Trophoblast cell (in vitro differentiated cells and primary cell): ENCODE data around the gene ZBTB16.

Source experiments
- DNase-seq, 2 donors: peaks; one replicate each; pipeline ENCODE4 v3.0.0-alpha.2; 2016
- H2AFZ ChIP-seq: 2 replicates; pipeline ENCODE4 v1.6.1; 2013; ENCODE audit warnings: low read length, moderate library complexity, mild to moderate bottlenecking; ENCODE audit not compliant: insufficient read depth, poor library complexity
- H2AK5ac ChIP-seq: 2 replicates; pipeline ENCODE4 v1.6.1; 2013; ENCODE audit warnings: mild to moderate bottlenecking, low read length
- H2BK120ac ChIP-seq: 2 replicates; pipeline ENCODE4 v1.6.1; 2013; ENCODE audit warnings: low read length, mild to moderate bottlenecking, moderate library complexity; ENCODE audit not compliant: insufficient read depth, poor library complexity
- H2BK12ac ChIP-seq: 2 replicates; pipeline ENCODE4 v1.6.1; 2013; ENCODE audit warnings: mild to moderate bottlenecking, low read length, moderate library complexity
- H2BK5ac ChIP-seq: 2 replicates; pipeline ENCODE4 v1.6.1; 2013; ENCODE audit warnings: low read length, low read depth, moderate library complexity, mild to moderate bottlenecking; ENCODE audit not compliant: poor library complexity
- H3K14ac ChIP-seq: 2 replicates; pipeline ENCODE4 v1.6.1; 2013; ENCODE audit warnings: mild to moderate bottlenecking, low read length
- H3K18ac ChIP-seq: 2 replicates; pipeline ENCODE4 v1.6.1; 2013; ENCODE audit warnings: mild to moderate bottlenecking, low read length
- H3K23ac ChIP-seq: 2 replicates; pipeline ENCODE4 v1.6.1; 2013; ENCODE audit warnings: low read length
- H3K27ac ChIP-seq: 2 replicates; pipeline ENCODE4 v1.5.1; 2013; ENCODE audit warnings: low read depth, mild to moderate bottlenecking, inconsistent platforms, low read length, moderate library complexity
- H3K27me3 ChIP-seq: 2 replicates; pipeline ENCODE4 v1.6.1; 2013; ENCODE audit warnings: inconsistent platforms, mild to moderate bottlenecking, low read length, moderate library complexity; ENCODE audit not compliant: insufficient read depth
- H3K36me3 ChIP-seq, 2 experiments: 1 replicate in 1 of 2; 2 replicates in 1 of 2; pipeline ENCODE4 v1.6.1; 2013; ENCODE audit warnings: low read length in 2 of 2, mild to moderate bottlenecking in 2 of 2, moderate library complexity in 1 of 2; ENCODE audit not compliant: insufficient read depth in 2 of 2, control insufficient read depth in 1 of 2
- H3K4ac ChIP-seq: 2 replicates; pipeline ENCODE4 v1.6.1; 2013; ENCODE audit warnings: low read depth, mild to moderate bottlenecking, low read length, moderate library complexity
- H3K4me1 ChIP-seq, 2 experiments: 1 replicate in 1 of 2; 2 replicates in 1 of 2; pipeline ENCODE4 v1.6.1; 2013; ENCODE audit warnings: low read length in 2 of 2, mild to moderate bottlenecking in 2 of 2, moderate library complexity in 1 of 2; ENCODE audit not compliant: insufficient read depth in 2 of 2, control insufficient read depth in 1 of 2
- H3K4me2 ChIP-seq: 2 replicates; pipeline ENCODE4 v1.6.1; 2013; ENCODE audit warnings: inconsistent platforms, mild to moderate bottlenecking, low read length, moderate library complexity
- H3K4me3 ChIP-seq: 2 replicates; pipeline ENCODE4 v1.5.1; 2013; ENCODE audit warnings: mild to moderate bottlenecking, low read depth, low read length, inconsistent platforms
- H3K79me1 ChIP-seq: one replicate; pipeline ENCODE4 v1.6.1; 2013; ENCODE audit warnings: low read length
- H3K79me2 ChIP-seq: 2 replicates; pipeline ENCODE4 v1.6.1; 2013; ENCODE audit warnings: low read length, mild to moderate bottlenecking; ENCODE audit not compliant: control insufficient read depth, insufficient read depth, poor library complexity
- H3K9ac ChIP-seq: 2 replicates; pipeline ENCODE4 v1.6.1; 2013; ENCODE audit warnings: mild to moderate bottlenecking, low read length
- H3K9me3 ChIP-seq: 2 replicates; pipeline ENCODE4 v1.6.1; 2013; ENCODE audit warnings: low read depth, mild to moderate bottlenecking, control low read depth, inconsistent platforms, low read length; ENCODE audit not compliant: insufficient read depth
- H4K12ac ChIP-seq: 2 replicates; pipeline ENCODE4 v1.6.1; 2013; ENCODE audit warnings: low read depth, mild to moderate bottlenecking, low read length, moderate library complexity
- H4K8ac ChIP-seq: 2 replicates; pipeline ENCODE4 v1.6.1; 2013; ENCODE audit warnings: low read depth, mild to moderate bottlenecking, low read length, moderate library complexity
- H4K91ac ChIP-seq: one replicate; pipeline ENCODE4 v1.6.1; 2013; ENCODE audit warnings: low read depth, mild to moderate bottlenecking, low read length, moderate library complexity
- WGBS: extraction: QIAGEN DNeasy Blood & Tissue Kit; methylation state at CpG from one replicate; pipeline ENCODE4 v1.1.7; 2013; ENCODE audit warnings: missing lambda C conversion rate; ENCODE audit not compliant: insufficient read length, insufficient coverage; ENCODE audit errors: extremely low coverage; 5-methylcytosine and 5-hydroxymethylcytosine counted together

Gene ZBTB16

DNA sequence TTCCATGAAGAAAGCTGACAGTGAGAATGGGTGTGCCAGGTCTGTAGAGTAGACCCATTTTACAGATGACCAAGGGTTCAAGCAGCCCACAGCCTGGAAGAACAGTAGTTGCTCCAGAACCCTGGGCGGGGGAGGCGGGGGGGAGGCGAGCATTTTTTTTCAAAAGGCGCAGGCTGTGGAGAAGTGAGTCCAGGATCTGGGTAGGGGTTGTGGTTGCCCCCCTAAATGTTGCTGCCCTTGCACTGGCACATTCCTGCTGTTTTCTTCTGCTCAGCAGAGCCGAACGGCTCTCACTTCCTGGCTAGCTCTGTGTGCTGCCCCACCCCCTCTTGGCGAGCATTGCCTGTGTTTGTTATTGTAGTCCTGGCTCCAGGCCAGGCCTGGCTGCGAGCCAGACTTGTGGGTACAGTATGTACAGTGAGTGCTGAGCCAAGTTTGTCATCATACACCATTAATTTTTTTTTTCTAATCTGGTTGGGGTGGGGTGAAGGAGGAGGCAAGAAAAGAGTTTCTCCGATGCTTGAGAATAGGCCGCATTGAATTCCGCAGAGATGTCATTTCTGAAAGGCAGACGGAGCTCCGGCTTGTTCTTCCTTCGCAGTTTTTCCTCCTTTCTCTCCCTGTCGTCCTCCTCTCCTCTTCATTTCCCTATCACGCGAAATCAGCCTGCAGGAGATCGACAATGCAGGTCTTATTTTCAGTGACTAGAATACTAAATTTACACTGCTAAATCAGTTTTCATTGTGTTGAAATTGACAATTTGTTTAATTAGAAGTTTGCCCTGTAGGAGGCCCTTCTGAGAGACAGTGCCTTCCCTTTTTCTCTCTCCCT lies 100.5 kb downstream of the ZBTB16 start:
- WGBS = no CpG with 5 or more reads among the region's 18 CpGs

DNA sequence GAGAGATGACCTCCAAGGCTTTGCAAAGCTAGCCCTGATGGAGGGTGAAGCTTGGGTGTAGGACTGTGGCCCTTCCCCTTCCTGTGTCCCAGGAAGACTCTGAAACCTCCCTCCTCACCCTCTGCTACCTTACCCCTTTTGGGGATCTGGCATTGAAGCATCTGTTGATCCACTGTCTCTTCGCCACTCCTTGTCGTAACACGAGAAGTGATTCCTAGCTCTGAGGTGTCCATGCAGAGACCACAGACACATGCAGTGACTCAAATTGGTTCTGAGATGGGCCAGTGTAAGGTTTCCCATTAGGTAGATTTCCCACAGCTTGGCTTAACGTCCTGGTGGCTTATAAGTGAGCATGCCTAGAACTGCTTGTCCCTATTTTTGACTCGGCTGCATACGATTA lies 101.4 kb downstream of the ZBTB16 start:
- no peak overlapping the region for H3K27ac ChIP-seq
- no peak overlapping the region for H3K4ac ChIP-seq
- H2BK120ac ChIP-seq = no peak overlapping the region
- no peak overlapping the region for H3K9ac ChIP-seq
- no peak overlapping the region for H4K12ac ChIP-seq
- no peaks in the 10 kb centered on the region for H3K27me3 ChIP-seq
- H3K14ac ChIP-seq = peak overlapping the region; percentile 50
- H3K4me1 ChIP-seq = peaks cover 16 to 34% of the 10 kb centered on the region in 2 experiments
- H2BK5ac ChIP-seq = peak overlapping the region; percentile 11
- H4K91ac ChIP-seq = peak overlapping the region; percentile 40
- no peak overlapping the region for H2AFZ ChIP-seq
- no peaks in the 10 kb centered on the region for H3K36me3 ChIP-seq
- H4K8ac ChIP-seq = no peak overlapping the region
- H3K4me2 ChIP-seq = no peak overlapping the region
- DNase-seq = no peak
- no peaks in the 10 kb centered on the region for H3K9me3 ChIP-seq
- peaks cover 21% of the 10 kb centered on the region for H3K79me1 ChIP-seq
- no CpG with 5 or more reads among the region's 6 CpGs for whole genome bisulfite sequencing
- peak overlapping the region; percentile 34 for H2AK5ac ChIP-seq
- H3K4me3 ChIP-seq = no peak overlapping the region
- H3K79me2 ChIP-seq = peaks cover 2% of the 10 kb centered on the region
- H2BK12ac ChIP-seq = peak overlapping the region; percentile 27
- H3K18ac ChIP-seq = no peak overlapping the region
- H3K23ac ChIP-seq = no peak overlapping the region

More for the DNA sequence above, 100.5 kb downstream of the ZBTB16 start:
- Histone ChIP-seq H3K27ac (peak overlapping the region; percentile 81), H3K9ac (no peak overlapping the region), H3K23ac (no peak overlapping the region), H3K4me3 (no peak overlapping the region), H3K27me3 (no peaks in the 10 kb centered on the region), H2AK5ac (no peak overlapping the region), H2BK12ac (no peak overlapping the region), H3K79me1 (peaks cover 21% of the 10 kb centered on the region), H3K18ac (no peak overlapping the region), H3K4ac (no peak overlapping the region), H3K14ac (peak overlapping the region; percentile 31), H2BK120ac (peak overlapping the region; percentile 57), H3K79me2 (peaks cover 2% of the 10 kb centered on the region), H4K12ac (no peak overlapping the region), H3K4me1 (peaks cover 16 to 34% of the 10 kb centered on the region in 2 experiments), H2BK5ac (peak overlapping the region; percentile 43), H2AFZ (no peak overlapping the region), H4K8ac (peak overlapping the region; percentile 72), H3K36me3 (no peaks in the 10 kb centered on the region), H3K9me3 (no peaks in the 10 kb centered on the region), H3K4me2 (peak overlapping the region; percentile 11), H4K91ac (peak overlapping the region; percentile 61)
- DNase-seq = peak; percentile 14 to 40

- Histone ChIP-seq H3K9ac (no peak overlapping the region), H2BK120ac (peak overlapping the region; percentile 35), H3K36me3 (no peaks in the 10 kb centered on the region), H3K27me3 (no peaks in the 10 kb centered on the region), H3K4me2 (no peak overlapping the region), H2BK12ac (peak overlapping the region; percentile 78), H4K91ac (peak overlapping the region; percentile 58), H3K79me1 (peaks cover 21% of the 10 kb centered on the region), H3K79me2 (peaks cover 2% of the 10 kb centered on the region), H3K14ac (peak overlapping the region; percentile 32), H4K8ac (no peak overlapping the region), H3K9me3 (no peaks in the 10 kb centered on the region), H3K4ac (no peak overlapping the region), H3K4me1 (peaks cover 16 to 34% of the 10 kb centered on the region in 2 experiments), H4K12ac (no peak overlapping the region), H2AFZ (peak overlapping the region; percentile 33), H2AK5ac (peak overlapping the region; percentile 67), H2BK5ac (peak overlapping the region; percentile 19), H3K4me3 (no peak overlapping the region), H3K23ac (no peak overlapping the region), H3K18ac (no peak overlapping the region), H3K27ac (no peak overlapping the region)
- DNase-seq = no peak
- WGBS = no CpG with 5 or more reads among the region's 9 CpGs
These were observed 102.2 kb downstream of the ZBTB16 start for GRCh38 chr11:114161486-114162250.

DNA sequence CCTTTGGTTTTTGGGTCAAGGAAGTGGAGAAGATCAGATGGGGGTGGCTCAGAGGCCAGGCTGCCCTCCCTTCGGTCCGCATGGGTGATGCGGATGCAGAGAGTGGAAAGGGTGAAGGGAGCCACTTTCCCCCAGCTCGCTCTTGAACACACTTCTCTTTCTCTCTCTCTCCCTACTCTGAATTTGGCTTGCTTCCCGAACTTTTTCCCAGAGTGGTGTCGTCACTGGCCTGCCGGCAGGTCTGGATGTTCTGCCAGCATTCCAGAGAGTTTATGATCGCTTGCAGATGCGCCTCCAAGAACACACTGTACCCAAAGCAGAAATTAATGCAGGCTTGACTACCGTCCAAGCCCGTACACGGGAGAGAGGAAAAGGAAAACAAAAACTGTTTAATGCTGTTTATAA lies 103.2 kb downstream of the ZBTB16 start:
- H3K79me1 ChIP-seq = peaks cover 21% of the 10 kb centered on the region
- peaks cover 2% of the 10 kb centered on the region for H3K79me2 ChIP-seq
- no peak overlapping the region for H2AK5ac ChIP-seq
- no peaks in the 10 kb centered on the region for H3K9me3 ChIP-seq
- peak overlapping the region; percentile 3 for H2BK5ac ChIP-seq
- H3K9ac ChIP-seq = no peak overlapping the region
- H4K12ac ChIP-seq = no peak overlapping the region
- peak overlapping the region; percentile 3 for H3K14ac ChIP-seq
- no peaks in the 10 kb centered on the region for H3K27me3 ChIP-seq
- DNase-seq = peak; percentile 46 to 53
- H4K8ac ChIP-seq = no peak overlapping the region
- H3K4me3 ChIP-seq = no peak overlapping the region
- H3K4ac ChIP-seq = no peak overlapping the region
- WGBS = no CpG with 5 or more reads among the region's 12 CpGs
- H3K36me3 ChIP-seq = no peaks in the 10 kb centered on the region
- peak overlapping the region; percentile 72 for H4K91ac ChIP-seq
- peaks cover 16 to 34% of the 10 kb centered on the region in 2 experiments for H3K4me1 ChIP-seq
- H2AFZ ChIP-seq = no peak overlapping the region
- H2BK12ac ChIP-seq = no peak overlapping the region
- H3K18ac ChIP-seq = no peak overlapping the region
- H3K27ac ChIP-seq = no peak overlapping the region
- no peak overlapping the region for H3K23ac ChIP-seq
- no peak overlapping the region for H2BK120ac ChIP-seq
- no peak overlapping the region for H3K4me2 ChIP-seq
